Globus pallidus (tissue), 1 donor: Measurements from ENCODE around the gene WFIKKN1.
A peak's percentile ranks its signal among the peaks of the same experiment; 100 is the strongest.

ENCODE experiments used
- DNase-seq: peaks from one replicate; pipeline ENCODE4 v3.0.0-alpha.2; 2015; ENCODE audit warnings: low spot score

Gene WFIKKN1

GRCh38 chr16:637081-638018, 6.6 kb downstream of the WFIKKN1 start:
- peak; percentile 63 for DNase-seq

GRCh38 chr16:638034-638543, 7.3 kb downstream of the WFIKKN1 start:
- DNase-seq, result no peak

GRCh38 chr16:638836-639235, 8.1 kb downstream of the WFIKKN1 start:
- no peak for DNase-seq

- no peak for DNase-seq
These were observed 9.8 kb downstream of the WFIKKN1 start for GRCh38 chr16:640614-641013.

- peak; percentile 68 for DNase-seq
These were observed 10.8 kb downstream of the WFIKKN1 start, which contains the start of gene MCRIP2 for GRCh38 chr16:641326-642188. TSS of gene MCRIP2 (plus strand) at chr16:641828. CDS start at chr16:641992, 164 bp downstream.

GRCh38 chr16:642189-643049, 11.6 kb downstream of the WFIKKN1 start:
- DNase-seq, result no peak

- DNase-seq, result no peak
These were observed 12.2 kb downstream of the WFIKKN1 start for GRCh38 chr16:643050-643368.

- DNase-seq, result no peak
These were observed 13.8 kb downstream of the WFIKKN1 start for GRCh38 chr16:644556-644955.

- no peak for DNase-seq
These were observed 15.3 kb downstream of the WFIKKN1 start for GRCh38 chr16:645852-646678.

GRCh38 chr16:646679-647172, 15.9 kb downstream of the WFIKKN1 start:
- DNase-seq, result no peak

GRCh38 chr16:647173-647902, 16.6 kb downstream of the WFIKKN1 start:
- DNase-seq, result no peak

GRCh38 chr16:648071-648780, 17.4 kb downstream of the WFIKKN1 start:
- DNase-seq, result no peak

GRCh38 chr16:648781-649589, 18.2 kb downstream of the WFIKKN1 start, which contains the start of gene WDR90:
TSS of gene WDR90 (plus strand) at chr16:649365. CDS start at chr16:649417, 52 bp downstream.
- DNase-seq, result peak; percentile 89

GRCh38 chr16:649631-650030, 18.8 kb downstream of the WFIKKN1 start:
- DNase-seq, result no peak

GRCh38 chr16:651844-652243, 21.1 kb downstream of the WFIKKN1 start:
- DNase-seq, result no peak

- no peak for DNase-seq
These were observed 21.9 kb downstream of the WFIKKN1 start for GRCh38 chr16:652454-653305.

GRCh38 chr16:654034-654433, 23.2 kb downstream of the WFIKKN1 start:
- DNase-seq, result no peak
